Activated naive CD4-positive, alpha-beta T cell treated with anti-CD3 and anti-CD28 coated beads, Interleukin-2, amount 50 U/mL, for 72 hours (primary cell): Measurements from ENCODE around the gene CEP152. TPM values are rescaled to one million over a fixed set of nuclear protein-coding genes. Genes with fewer than 3 reads are reported as not detected.

Source experiments
- ATAC-seq, 2 donors: fragments of 150-1000 bp; cut with Tn5 transposase; 2 replicates each; pipeline ENCODE4 v1.10.0; 2021; ENCODE audit warnings: mild to moderate bottlenecking in 2 of 2, moderate library complexity in 2 of 2
- DNase-seq, 2 donors: peaks; one replicate each; pipeline ENCODE4 v3.0.0; 2021 to 2022; ENCODE audit warnings: low spot score in 2 of 2
- H3K27ac Mint-ChIP-seq, 2 donors: one replicate each; pipeline ENCODE4 v1.8.0; 2022; ENCODE audit warnings: mild to moderate bottlenecking in 2 of 2, mixed read lengths in 2 of 2
- H3K36me3 Mint-ChIP-seq, 2 donors: one replicate each; pipeline ENCODE4 v1.8.0; 2022; ENCODE audit warnings: mixed read lengths in 2 of 2
- H3K9me3 Mint-ChIP-seq, 2 donors: one replicate each; pipeline ENCODE4 v1.8.0; 2022; ENCODE audit warnings: mixed read lengths in 2 of 2
- total RNA-seq, 2 donors: library from RNA; stranded (reverse); gene quantifications; one replicate each; pipeline ENCODE4 v1.2.3, GENCODE V29; 2022

Gene CEP152
- total RNA-seq, 2 donors from 2014 or later = 41.0 to 57.7 TPM

DNA sequence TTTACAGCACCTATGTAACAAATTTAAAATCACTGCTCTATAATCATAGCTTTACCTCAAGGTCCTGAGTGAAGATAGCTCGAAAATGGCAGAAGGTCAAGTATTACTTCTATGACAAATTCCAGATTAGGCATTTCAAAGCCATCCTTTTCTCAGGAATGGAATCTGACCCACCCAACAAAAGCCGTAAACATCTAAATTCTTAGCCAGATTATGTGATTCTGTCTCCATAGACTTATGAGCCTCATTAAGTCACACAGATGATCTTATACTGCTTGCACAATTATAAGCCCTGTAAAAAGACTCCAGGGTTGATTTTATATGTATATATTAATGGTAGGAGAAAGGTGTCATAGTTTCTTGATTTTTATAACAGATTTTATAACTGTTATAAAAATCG is 56.9 kb downstream of the CEP152 start:
- DNase-seq (no peak), ATAC-seq (no peak)
- no peak overlapping the region for H3K27ac Mint-ChIP-seq
- peaks cover 9 to 33% of the 10 kb centered on the region in 2 donors for H3K36me3 Mint-ChIP-seq
- no peaks in the 10 kb centered on the region for H3K9me3 Mint-ChIP-seq

GRCh38 chr15:48751595-48751994 is 59.3 kb downstream of the CEP152 start:
- DNase-seq = no peak
- Mint-ChIP-seq H3K9me3 (no peaks in the 10 kb centered on the region), H3K36me3 (peaks cover 22 to 49% of the 10 kb centered on the region in 2 donors)

DNA sequence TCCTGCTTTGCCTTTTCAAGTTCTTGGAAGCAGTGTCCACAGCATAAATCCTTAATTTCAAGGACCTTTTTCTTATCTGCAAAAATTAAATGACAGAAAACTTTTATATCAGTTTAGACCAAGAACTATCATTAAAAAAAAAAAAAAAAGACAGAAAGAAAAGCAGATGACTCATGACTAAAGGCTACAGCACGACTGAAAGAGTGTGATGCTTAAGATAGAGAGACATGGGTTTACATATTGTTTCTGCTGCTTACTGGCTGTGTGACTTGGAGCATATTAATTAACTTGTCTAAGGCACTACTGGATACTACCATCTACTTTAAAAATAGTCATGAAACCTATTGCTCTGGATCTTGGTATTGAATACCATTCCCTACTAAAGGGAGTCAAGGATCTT is 62.3 kb downstream of the CEP152 start:
- H3K27ac Mint-ChIP-seq = no peak overlapping the region
- peaks cover 24 to 42% of the 10 kb centered on the region in 2 donors for H3K36me3 Mint-ChIP-seq
- ATAC-seq (no peak), DNase-seq (no peak)
- no peaks in the 10 kb centered on the region for H3K9me3 Mint-ChIP-seq

More at GRCh38 chr15:48751595-48751994, 59.3 kb downstream of the CEP152 start:
- ATAC-seq = no peak
- H3K27ac Mint-ChIP-seq = no peak overlapping the region

GRCh38 chr15:48733615-48734014 is 77.3 kb downstream of the CEP152 start:
- H3K27ac Mint-ChIP-seq = no peak overlapping the region
- H3K36me3 Mint-ChIP-seq = peaks cover 38 to 75% of the 10 kb centered on the region in 2 donors
- no peak for DNase-seq
- no peak for ATAC-seq
- peaks cover 5 to 11% of the 10 kb centered on the region in 2 donors for H3K9me3 Mint-ChIP-seq

DNA sequence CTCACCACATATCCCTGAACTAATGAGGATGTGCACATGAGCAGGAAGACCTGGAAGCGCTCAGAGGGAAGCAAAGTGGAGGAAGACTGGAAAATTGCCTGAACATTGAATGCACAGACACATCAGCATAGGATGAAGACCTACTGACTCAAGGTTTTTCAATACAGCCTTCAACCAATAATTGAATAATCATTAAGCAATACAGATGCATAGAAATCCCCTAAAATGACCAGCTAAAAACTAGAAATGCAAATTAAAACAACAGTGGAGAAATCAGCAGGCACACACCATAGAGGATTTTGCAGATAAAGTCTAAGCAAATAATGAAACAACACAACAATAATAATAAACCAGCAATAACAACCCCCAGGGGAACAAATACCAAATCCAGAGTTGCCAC is 80.4 kb downstream of the CEP152 start:
- Mint-ChIP-seq H3K27ac (no peak overlapping the region), H3K36me3 (peaks cover 21 to 64% of the 10 kb centered on the region in 2 donors), H3K9me3 (peaks cover 0 to 11% of the 10 kb centered on the region in 2 donors)
- no peak for ATAC-seq
- no peak for DNase-seq

DNA sequence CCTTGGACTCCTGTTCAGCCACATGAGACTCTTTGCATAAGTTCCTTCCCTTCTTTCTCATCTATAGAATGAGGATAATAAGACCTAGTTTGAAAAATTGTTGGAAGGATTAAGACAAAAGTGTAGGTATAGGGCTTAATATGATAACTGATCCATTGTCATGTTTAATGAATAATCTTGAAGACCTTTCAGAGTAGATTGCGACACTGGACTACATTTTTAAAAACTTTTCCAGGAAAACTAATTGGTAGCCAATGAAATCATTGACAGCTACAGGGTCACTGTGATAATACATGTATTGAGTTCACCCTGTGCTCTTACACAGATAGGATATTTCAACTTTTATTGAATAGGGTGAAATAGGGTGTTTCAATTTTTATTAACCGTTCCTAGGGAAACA is 86.9 kb downstream of the CEP152 start:
- ATAC-seq (no peak), DNase-seq (no peak)
- peaks cover 0 to 19% of the 10 kb centered on the region in 2 donors for H3K36me3 Mint-ChIP-seq
- H3K27ac Mint-ChIP-seq = no peak overlapping the region
- no peaks in the 10 kb centered on the region for H3K9me3 Mint-ChIP-seq

- ATAC-seq = no peak
- Mint-ChIP-seq H3K9me3 (no peaks in the 10 kb centered on the region), H3K27ac (no peak overlapping the region), H3K36me3 (peaks cover 0 to 14% of the 10 kb centered on the region in 2 donors)
- DNase-seq = no peak
These were observed 87.9 kb downstream of the CEP152 start for GRCh38 chr15:48722764-48723661.

- no peak for ATAC-seq
- no peak for DNase-seq
- Mint-ChIP-seq H3K36me3 (peaks cover 8 to 10% of the 10 kb centered on the region in 2 donors), H3K27ac (no peak overlapping the region), H3K9me3 (peaks cover 4 to 6% of the 10 kb centered on the region in 2 donors)
These were observed 89.6 kb downstream of the CEP152 start for GRCh38 chr15:48721061-48721810.

DNA sequence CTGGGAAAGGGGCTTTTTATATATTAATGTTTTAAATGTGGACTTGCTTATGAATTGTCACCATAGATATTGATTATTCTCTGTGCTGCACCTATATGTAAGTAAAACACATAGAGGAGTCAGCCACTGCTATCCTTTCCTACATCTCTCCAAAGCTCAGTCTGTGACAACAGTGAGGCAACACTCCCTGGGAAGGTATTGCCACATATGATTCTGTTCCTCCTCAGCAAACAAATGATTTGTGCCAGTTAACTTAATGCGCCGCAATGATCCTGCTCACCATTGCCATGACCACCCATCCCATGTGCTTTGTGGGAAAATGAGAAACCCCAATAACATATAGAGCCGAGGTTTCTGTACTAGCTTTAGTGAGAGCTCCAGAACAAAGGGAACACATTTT is 90.2 kb downstream of the CEP152 start:
- ATAC-seq (no peak), DNase-seq (no peak)
- Mint-ChIP-seq H3K27ac (no peak overlapping the region), H3K9me3 (peaks cover 7 to 11% of the 10 kb centered on the region in 2 donors), H3K36me3 (peaks cover 13 to 15% of the 10 kb centered on the region in 2 donors)

DNA sequence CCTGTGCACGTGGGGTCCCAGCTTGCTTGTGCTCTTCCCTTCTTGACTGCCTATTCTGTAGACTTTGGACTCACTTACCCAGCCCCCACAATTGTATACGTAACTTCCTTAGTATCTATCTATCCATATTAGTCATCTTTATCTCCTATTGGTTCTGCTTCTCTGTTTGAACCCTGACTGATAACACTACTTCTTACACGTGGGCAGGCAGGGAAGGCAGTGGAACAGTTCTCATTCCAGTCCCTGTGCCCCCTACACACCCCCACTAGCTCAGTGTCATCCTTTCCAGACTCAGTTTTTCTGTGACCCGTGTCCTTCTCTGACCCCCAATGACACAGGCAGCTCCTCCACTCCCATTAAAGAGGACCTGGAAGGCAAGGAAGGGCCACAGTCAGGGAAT is 91.2 kb downstream of the CEP152 start:
- no peak overlapping the region for H3K27ac Mint-ChIP-seq

GRCh38 chr15:48718646-48719045 is 92.2 kb downstream of the CEP152 start:
- H3K9me3 Mint-ChIP-seq = peaks cover 11 to 13% of the 10 kb centered on the region in 2 donors
- peaks cover 18 to 20% of the 10 kb centered on the region in 2 donors for H3K36me3 Mint-ChIP-seq
- DNase-seq (no peak), ATAC-seq (no peak)
- H3K27ac Mint-ChIP-seq = no peak overlapping the region

More for the DNA sequence above, 91.2 kb downstream of the CEP152 start:
- ATAC-seq = peak in 1 of 2 donors; percentile 71
- no peak for DNase-seq
- H3K36me3 Mint-ChIP-seq = peaks cover 18 to 20% of the 10 kb centered on the region in 2 donors
- H3K9me3 Mint-ChIP-seq = peaks cover 11 to 13% of the 10 kb centered on the region in 2 donors

DNA sequence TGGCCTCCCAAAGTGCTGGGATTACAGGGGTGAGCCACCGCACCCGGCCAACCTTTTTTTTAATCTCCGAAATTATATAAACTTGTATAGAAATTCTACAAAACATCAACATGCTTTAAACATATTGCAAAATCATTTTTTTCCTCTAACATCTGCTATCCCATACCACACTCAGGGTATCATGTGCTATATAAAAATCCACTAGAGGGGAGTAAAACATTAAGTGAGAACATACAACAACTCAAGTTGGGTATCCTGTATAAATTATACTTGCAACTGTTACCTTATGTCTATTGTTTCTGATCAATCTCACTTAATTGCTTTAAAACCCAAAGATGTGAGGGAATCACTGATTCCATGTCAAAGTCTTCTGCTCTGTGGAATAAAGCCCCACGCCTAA is 93.4 kb downstream of the CEP152 start:
- Mint-ChIP-seq H3K27ac (no peak overlapping the region), H3K36me3 (peaks cover 22 to 23% of the 10 kb centered on the region in 2 donors), H3K9me3 (peaks cover 13 to 14% of the 10 kb centered on the region in 2 donors)
- DNase-seq (no peak), ATAC-seq (no peak)

GRCh38 chr15:48712546-48712945 is 98.3 kb downstream of the CEP152 start:
- no peak for ATAC-seq
- peaks cover 27 to 41% of the 10 kb centered on the region in 2 donors for H3K36me3 Mint-ChIP-seq
- DNase-seq = no peak
- no peak overlapping the region for H3K27ac Mint-ChIP-seq
- H3K9me3 Mint-ChIP-seq = peaks cover 22 to 32% of the 10 kb centered on the region in 2 donors

GRCh38 chr15:48710952-48711495 is 99.8 kb downstream of the CEP152 start:
- H3K27ac Mint-ChIP-seq = no peak overlapping the region
- H3K9me3 Mint-ChIP-seq = peaks cover 16 to 32% of the 10 kb centered on the region in 2 donors
- DNase-seq (no peak), ATAC-seq (no peak)
- H3K36me3 Mint-ChIP-seq = peaks cover 22 to 31% of the 10 kb centered on the region in 2 donors

DNA sequence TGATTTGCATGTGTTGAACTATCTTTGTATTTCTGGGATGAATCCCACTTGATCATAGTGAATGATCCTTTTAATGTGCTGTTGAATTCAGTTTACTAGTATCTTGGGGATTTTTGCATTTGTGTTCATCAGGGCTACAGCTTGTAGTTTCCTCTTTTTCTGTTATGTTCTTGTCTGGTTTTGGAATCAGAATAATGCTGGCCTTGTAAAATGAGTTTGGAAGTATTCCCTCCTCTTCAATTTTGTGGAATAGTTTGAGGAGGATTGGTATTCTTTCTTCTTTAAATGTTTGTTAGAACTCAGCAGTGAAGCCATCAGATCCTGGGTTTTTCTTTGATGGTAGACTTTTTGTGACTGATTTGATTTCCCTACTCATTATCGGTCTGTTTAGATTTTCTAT is 102.2 kb downstream of the CEP152 start:
- Mint-ChIP-seq H3K36me3 (peaks cover 13 to 23% of the 10 kb centered on the region in 2 donors), H3K9me3 (peaks cover 24 to 37% of the 10 kb centered on the region in 2 donors), H3K27ac (no peak overlapping the region)
- ATAC-seq (no peak), DNase-seq (no peak)

DNA sequence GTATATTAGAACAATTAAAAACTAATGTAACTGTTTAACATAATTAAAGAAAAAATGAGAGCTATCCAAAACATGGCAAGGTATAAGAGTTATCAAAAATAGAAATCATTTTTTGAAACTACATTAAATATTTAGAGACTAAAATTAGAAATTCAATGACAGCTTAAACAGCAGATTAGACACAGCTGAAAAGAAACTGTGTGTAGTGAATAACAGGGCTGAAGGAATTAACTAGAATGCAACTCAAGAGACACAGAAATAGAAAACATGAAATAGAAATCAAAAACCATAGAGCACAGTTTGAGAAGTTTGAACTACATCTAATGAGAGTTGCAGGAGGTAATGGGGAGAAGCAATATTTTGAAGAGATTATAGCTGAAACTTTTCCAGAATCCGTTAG is 105.5 kb downstream of the CEP152 start:
- DNase-seq = no peak
- ATAC-seq = no peak
- Mint-ChIP-seq H3K36me3 (peaks cover 6 to 17% of the 10 kb centered on the region in 2 donors), H3K27ac (no peak overlapping the region), H3K9me3 (peaks cover 17 to 39% of the 10 kb centered on the region in 2 donors)

- DNase-seq (no peak), ATAC-seq (no peak)
- Mint-ChIP-seq H3K36me3 (peaks cover 0 to 2% of the 10 kb centered on the region in 2 donors), H3K9me3 (peaks cover 12 to 26% of the 10 kb centered on the region in 2 donors), H3K27ac (no peak overlapping the region)
These were observed 107.3 kb downstream of the CEP152 start for GRCh38 chr15:48703544-48703943.
